ENCODE measurements around the gene STIP1.

DNA sequence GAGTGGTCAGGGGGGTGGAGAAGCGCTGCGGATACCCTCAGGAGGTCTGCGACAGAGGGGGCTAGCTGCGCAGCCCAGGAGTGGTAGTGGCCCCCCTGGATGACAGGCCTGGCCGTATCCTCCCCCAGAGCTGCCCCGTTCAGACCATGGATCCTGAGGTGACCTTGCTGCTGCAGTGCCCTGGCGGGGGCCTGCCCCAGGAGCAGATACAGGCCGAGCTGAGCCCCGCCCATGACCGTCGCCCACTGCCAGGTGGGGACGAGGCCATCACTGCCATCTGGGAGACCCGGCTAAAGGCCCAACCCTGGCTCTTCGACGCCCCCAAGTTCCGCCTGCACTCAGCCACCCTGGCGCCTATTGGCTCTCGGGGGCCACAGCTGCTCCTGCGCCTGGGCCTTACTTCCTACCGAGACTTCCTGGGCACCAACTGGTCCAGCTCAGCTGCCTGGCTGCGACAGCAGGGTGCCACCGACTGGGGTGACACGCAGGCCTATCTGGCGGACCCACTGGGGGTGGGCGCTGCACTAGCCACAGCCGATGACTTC lies 40.6 kb downstream of the STIP1 start:
- TF ChIP-seq, protein P1, sequence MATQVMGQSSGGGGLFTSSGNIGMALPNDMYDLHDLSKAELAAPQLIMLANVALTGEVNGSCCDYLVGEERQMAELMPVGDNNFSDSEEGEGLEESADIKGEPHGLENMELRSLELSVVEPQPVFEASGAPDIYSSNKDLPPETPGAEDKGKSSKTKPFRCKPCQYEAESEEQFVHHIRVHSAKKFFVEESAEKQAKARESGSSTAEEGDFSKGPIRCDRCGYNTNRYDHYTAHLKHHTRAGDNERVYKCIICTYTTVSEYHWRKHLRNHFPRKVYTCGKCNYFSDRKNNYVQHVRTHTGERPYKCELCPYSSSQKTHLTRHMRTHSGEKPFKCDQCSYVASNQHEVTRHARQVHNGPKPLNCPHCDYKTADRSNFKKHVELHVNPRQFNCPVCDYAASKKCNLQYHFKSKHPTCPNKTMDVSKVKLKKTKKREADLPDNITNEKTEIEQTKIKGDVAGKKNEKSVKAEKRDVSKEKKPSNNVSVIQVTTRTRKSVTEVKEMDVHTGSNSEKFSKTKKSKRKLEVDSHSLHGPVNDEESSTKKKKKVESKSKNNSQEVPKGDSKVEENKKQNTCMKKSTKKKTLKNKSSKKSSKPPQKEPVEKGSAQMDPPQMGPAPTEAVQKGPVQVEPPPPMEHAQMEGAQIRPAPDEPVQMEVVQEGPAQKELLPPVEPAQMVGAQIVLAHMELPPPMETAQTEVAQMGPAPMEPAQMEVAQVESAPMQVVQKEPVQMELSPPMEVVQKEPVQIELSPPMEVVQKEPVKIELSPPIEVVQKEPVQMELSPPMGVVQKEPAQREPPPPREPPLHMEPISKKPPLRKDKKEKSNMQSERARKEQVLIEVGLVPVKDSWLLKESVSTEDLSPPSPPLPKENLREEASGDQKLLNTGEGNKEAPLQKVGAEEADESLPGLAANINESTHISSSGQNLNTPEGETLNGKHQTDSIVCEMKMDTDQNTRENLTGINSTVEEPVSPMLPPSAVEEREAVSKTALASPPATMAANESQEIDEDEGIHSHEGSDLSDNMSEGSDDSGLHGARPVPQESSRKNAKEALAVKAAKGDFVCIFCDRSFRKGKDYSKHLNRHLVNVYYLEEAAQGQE (IDR thresholded peaks at IDR 0.05; ENCODE audit: low read depth), result no peak
- TF ChIP-seq ZBTB7A (IDR thresholded peaks at IDR 0.05; ENCODE audit: low read depth), result no peak

Measured in Ishikawa (cell line).